Thoracic aorta (tissue), 2 donors: ENCODE results near the gene ANKRD13A. TPM values are rescaled to one million over a fixed set of nuclear protein-coding genes. Genes with fewer than 3 reads are reported as not detected.
"Not testable (repeated sequence)": the region's sequence is repeated elsewhere in the genome, so short reads cannot be mapped to it uniquely, and the experiment has no call there.

Source experiments
- ATAC-seq: fragments of 150-250 bp; one replicate; pipeline ENCODE4 v1.8.0; 2017; ENCODE audit warnings: low read depth; ENCODE audit not compliant: insufficient number of reproducible peaks, low FRiP score
- DNase-seq: peaks from one replicate; pipeline ENCODE4 v3.0.0-alpha.2; 2020; ENCODE audit warnings: low spot score
- H3K27ac ChIP-seq, 2 donors: fragments of 200-600 bp; sonication (generic); 1 replicate in 1 of 2; 2 replicates in 1 of 2; pipeline ENCODE4 v1.5.1; 2016; ENCODE audit warnings: mild to moderate bottlenecking in 2 of 2, moderate library complexity in 2 of 2
- H3K27me3 ChIP-seq: fragments of 200-600 bp; sonication (generic); replicated peaks from 2 replicates; pipeline ENCODE4 v1.6.0; 2016; ENCODE audit warnings: mild to moderate bottlenecking; ENCODE audit not compliant: insufficient read depth
- H3K36me3 ChIP-seq: fragments of 200-600 bp; sonication (generic); one replicate; pipeline ENCODE4 v1.5.1; 2016
- H3K4me1 ChIP-seq, 2 donors: fragments of 200-600 bp; sonication (generic); 1 replicate in 1 of 2; 2 replicates in 1 of 2; pipeline versions ENCODE4 v1.5.1 to v1.6.0; 2016; ENCODE audit warnings: low read depth in 2 of 2, mild to moderate bottlenecking in 1 of 2; ENCODE audit not compliant: control insufficient read depth in 1 of 2
- H3K4me3 ChIP-seq: fragments of 200-600 bp; sonication (generic); 2 replicates; pipeline ENCODE4 v1.5.1; 2016; ENCODE audit warnings: mild to moderate bottlenecking
- H3K9me3 ChIP-seq: fragments of 200-600 bp; sonication (generic); 2 replicates; pipeline ENCODE4 v1.5.1; 2016
- total RNA-seq, 2 donors: library from RNA; depleted of rRNA; stranded (reverse); fragments of >200 nt; gene quantifications; one replicate each; pipeline versions ENCODE4 v1.1.0 to v1.2.3, GENCODE V29; 2016
- TF ChIP-seq, protein P1 (sequence below): fragments of 200-600 bp; sonication (generic); IDR thresholded peaks from one replicate; pipeline ENCODE4 v1.5.1; 2019; ENCODE audit warnings: antibody characterized with exemption

Gene ANKRD13A
- total RNA-seq, 2 donors from 2014 or later: 69.1 to 83.7 TPM

DNA sequence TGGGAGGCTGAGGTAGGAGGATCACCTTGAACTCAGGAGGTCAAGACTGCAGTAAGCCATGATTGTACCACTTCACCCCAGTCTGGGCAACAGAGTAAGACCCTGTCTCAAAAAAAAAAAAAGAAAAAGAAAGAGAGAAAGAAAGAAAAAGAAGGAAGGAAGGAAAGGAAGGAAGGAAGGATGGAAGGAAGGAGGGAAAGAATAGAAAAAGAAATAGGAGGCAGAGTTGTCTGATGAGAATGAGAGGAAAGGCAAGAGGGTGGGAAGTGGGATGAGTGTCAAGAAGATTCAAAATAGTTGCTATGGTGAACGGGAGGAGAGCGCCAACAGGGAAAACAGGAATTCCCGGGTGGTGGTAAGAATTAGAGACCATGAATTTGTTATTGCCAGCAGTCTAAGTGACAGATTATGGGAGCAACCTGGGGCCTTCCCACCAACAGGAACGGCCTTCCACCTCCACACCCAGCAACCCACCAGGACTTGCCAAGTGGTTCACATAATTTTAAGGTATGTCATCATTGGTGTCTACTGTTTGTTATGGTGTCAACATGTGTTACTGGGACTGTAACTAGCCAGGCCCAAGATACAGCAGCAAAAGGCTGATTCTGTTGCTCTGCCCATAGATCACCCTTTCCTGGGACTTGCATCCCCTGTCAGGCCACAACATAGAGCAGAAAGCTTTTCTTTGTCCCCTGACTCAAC lies 85.2 kb downstream of the ANKRD13A start:
- H3K27ac ChIP-seq: no peak overlapping the region
- no peaks in the 10 kb centered on the region for H3K9me3 ChIP-seq
- H3K4me1 ChIP-seq: no peaks in the 10 kb centered on the region
- no peaks in the 10 kb centered on the region for H3K27me3 ChIP-seq
- ATAC-seq (no peak), DNase-seq (no peak)
- no peaks in the 10 kb centered on the region for H3K36me3 ChIP-seq
- H3K4me3 ChIP-seq: no peak overlapping the region
- TF ChIP-seq, protein P1, sequence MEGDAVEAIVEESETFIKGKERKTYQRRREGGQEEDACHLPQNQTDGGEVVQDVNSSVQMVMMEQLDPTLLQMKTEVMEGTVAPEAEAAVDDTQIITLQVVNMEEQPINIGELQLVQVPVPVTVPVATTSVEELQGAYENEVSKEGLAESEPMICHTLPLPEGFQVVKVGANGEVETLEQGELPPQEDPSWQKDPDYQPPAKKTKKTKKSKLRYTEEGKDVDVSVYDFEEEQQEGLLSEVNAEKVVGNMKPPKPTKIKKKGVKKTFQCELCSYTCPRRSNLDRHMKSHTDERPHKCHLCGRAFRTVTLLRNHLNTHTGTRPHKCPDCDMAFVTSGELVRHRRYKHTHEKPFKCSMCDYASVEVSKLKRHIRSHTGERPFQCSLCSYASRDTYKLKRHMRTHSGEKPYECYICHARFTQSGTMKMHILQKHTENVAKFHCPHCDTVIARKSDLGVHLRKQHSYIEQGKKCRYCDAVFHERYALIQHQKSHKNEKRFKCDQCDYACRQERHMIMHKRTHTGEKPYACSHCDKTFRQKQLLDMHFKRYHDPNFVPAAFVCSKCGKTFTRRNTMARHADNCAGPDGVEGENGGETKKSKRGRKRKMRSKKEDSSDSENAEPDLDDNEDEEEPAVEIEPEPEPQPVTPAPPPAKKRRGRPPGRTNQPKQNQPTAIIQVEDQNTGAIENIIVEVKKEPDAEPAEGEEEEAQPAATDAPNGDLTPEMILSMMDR: no peak

DNA sequence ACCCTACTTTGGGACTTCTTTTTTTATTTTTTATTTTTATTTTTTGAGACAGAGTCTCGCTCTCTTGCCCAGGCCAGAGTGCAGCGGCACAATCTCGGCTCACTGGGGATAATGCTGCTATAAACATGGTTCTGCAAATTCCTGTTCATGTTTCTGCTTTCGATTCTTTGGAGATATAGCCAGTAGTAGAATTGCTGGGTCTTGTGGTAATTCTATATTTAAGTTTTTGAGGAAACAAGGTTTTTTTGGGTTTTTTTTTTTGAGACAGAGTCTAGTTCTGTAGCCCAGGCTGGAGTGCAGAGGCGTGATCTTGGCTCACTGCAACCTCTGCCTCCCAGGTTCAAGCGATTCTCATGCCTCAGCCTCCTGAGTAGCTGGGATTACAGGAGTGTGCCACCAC lies 89.0 kb downstream of the ANKRD13A start:
- not testable (repeated sequence) for ATAC-seq, H3K27me3 ChIP-seq

DNA sequence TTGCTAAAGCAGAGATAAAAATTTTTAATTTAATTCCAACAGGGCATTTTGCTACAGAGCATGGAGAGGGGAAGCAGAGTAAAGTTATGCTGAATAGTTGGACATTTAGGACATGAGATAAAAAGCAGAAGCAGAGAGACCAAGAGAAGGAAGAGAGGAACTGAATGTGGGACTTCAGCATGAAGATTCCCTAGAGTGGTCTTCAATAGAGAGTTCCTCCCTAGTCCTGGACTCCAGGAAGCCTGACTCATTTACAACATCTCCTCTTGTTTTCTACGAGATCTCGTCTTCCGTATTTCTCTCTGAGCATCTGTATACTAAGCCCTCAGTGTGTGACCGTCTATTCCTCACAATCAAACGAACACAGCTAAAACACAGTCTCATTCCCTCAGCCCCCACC lies 89.7 kb downstream of the ANKRD13A start:
- Histone ChIP-seq H3K27me3 (no peaks in the 10 kb centered on the region), H3K4me3 (no peak overlapping the region), H3K36me3 (no peaks in the 10 kb centered on the region), H3K27ac (no peak overlapping the region), H3K9me3 (no peaks in the 10 kb centered on the region), H3K4me1 (no peaks in the 10 kb centered on the region)
- TF ChIP-seq, protein P1: no peak
- ATAC-seq (no peak), DNase-seq (no peak)

More for the DNA sequence above, 89.0 kb downstream of the ANKRD13A start:
- not testable (repeated sequence) for H3K27ac ChIP-seq, H3K9me3 ChIP-seq, H3K36me3 ChIP-seq, DNase-seq, H3K4me1 ChIP-seq, H3K4me3 ChIP-seq

Other genes starting within 250 kb of the ANKRD13A start
- gene TRPV4, start 166.0 kb upstream of the ANKRD13A start, total RNA-seq: 1 to 10 TPM; 2.0 to 5.7 TPM
- gene GLTP, start 118.9 kb upstream of the ANKRD13A start, total RNA-seq: 10 to 100 TPM; 42.4 to 48.9 TPM
- gene TCHP, start 99.2 kb upstream of the ANKRD13A start, total RNA-seq: 10 to 100 TPM; 13.5 to 36.9 TPM
- gene GIT2, start 3.1 kb upstream of the ANKRD13A start, total RNA-seq: 10 to 100 TPM; 45.2 to 71.5 TPM
- gene C12orf76, start 49.1 kb downstream of the ANKRD13A start, total RNA-seq: 10 to 100 TPM in 1 of 2 donors, 1 to 10 TPM in 1; 6.4 to 18.1 TPM
- gene IFT81, start 124.9 kb downstream of the ANKRD13A start, total RNA-seq: 10 to 100 TPM in 1 of 2 donors, 1 to 10 TPM in 1; 9.3 to 17.4 TPM